ENCODE measurements around the gene TCAP.

TCAP gene

GRCh38 chr17:39663688-39664580 is 1.2 kb upstream of the TCAP start:
- Histone ChIP-seq H3K27me3 (ENCODE audit: control insufficient read depth, low read length) (peaks cover 28% of the 10 kb centered on the region), H3K9me2 (replicated peaks; ENCODE audit: control insufficient read depth, low read length) (no peaks in the 10 kb centered on the region), H3K4me1 (ENCODE audit: control insufficient read depth, low read length) (peaks cover 23% of the 10 kb centered on the region), H3K9me3 (ENCODE audit: control insufficient read depth, insufficient read depth, low read length) (no peaks in the 10 kb centered on the region), H3K36me3 (ENCODE audit: control insufficient read depth, low read length) (peaks cover 26% of the 10 kb centered on the region), H3K27ac (ENCODE audit: low read depth, low read length) (no peak overlapping the region), H3K79me2 (ENCODE audit: control insufficient read depth, low read length) (no peaks in the 10 kb centered on the region), H3K4me2 (ENCODE audit: low read length) (no peak overlapping the region), H3K4me3 (ENCODE audit: low read length) (no peak overlapping the region), H3F3A (ENCODE audit: control insufficient read depth, insufficient read depth) (no peaks in the 10 kb centered on the region; the same call in 1 of the 2 replicates), H4K20me1 (ENCODE audit: control insufficient read depth, insufficient read depth, low read depth, low read length) (no peaks in the 10 kb centered on the region)
- no peak for TF ChIP-seq CTCF (IDR thresholded peaks at IDR 0.05; ENCODE audit: low read depth, low read length, poor library complexity, severe bottlenecking)
- TF ChIP-seq EZH2phosphoT487 (IDR thresholded peaks at IDR 0.05; ENCODE audit: borderline replicate concordance, low read length), result no peak

- TF ChIP-seq EZH2phosphoT487 (IDR thresholded peaks at IDR 0.05; ENCODE audit: borderline replicate concordance, low read length) (no peak), CTCF (IDR thresholded peaks at IDR 0.05; ENCODE audit: low read depth, low read length, poor library complexity, severe bottlenecking) (no peak)
- H3K36me3 ChIP-seq (ENCODE audit: control insufficient read depth, low read length), result peaks cover 16% of the 10 kb centered on the region
- H3K4me2 ChIP-seq (ENCODE audit: low read length), result no peak overlapping the region
- H3K27ac ChIP-seq (ENCODE audit: low read depth, low read length), result no peak overlapping the region
- no peaks in the 10 kb centered on the region for H3K79me2 ChIP-seq (ENCODE audit: control insufficient read depth, low read length)
- no peaks in the 10 kb centered on the region for H3K9me2 ChIP-seq (replicated peaks; ENCODE audit: control insufficient read depth, low read length)
- H3K27me3 ChIP-seq (ENCODE audit: control insufficient read depth, low read length), result peaks cover 28% of the 10 kb centered on the region
- peaks cover 13% of the 10 kb centered on the region for H3K4me1 ChIP-seq (ENCODE audit: control insufficient read depth, low read length)
- H3K9me3 ChIP-seq (ENCODE audit: control insufficient read depth, insufficient read depth, low read length), result no peaks in the 10 kb centered on the region
- no peaks in the 10 kb centered on the region; the same call in 1 of the 2 replicates for H3F3A ChIP-seq (ENCODE audit: control insufficient read depth, insufficient read depth)
- H3K4me3 ChIP-seq (ENCODE audit: low read length), result no peak overlapping the region
- no peaks in the 10 kb centered on the region for H4K20me1 ChIP-seq (ENCODE audit: control insufficient read depth, insufficient read depth, low read depth, low read length)
Measured at GRCh38 chr17:39665642-39666224, 584 bp downstream of the TCAP start.

GRCh38 chr17:39666231-39666600 is 1.1 kb downstream of the TCAP start:
- no peaks in the 10 kb centered on the region for H3K79me2 ChIP-seq (ENCODE audit: control insufficient read depth, low read length)
- H3K27ac ChIP-seq (ENCODE audit: low read depth, low read length), result no peak overlapping the region
- H4K20me1 ChIP-seq (ENCODE audit: control insufficient read depth, insufficient read depth, low read depth, low read length), result no peaks in the 10 kb centered on the region
- H3K4me2 ChIP-seq (ENCODE audit: low read length), result no peak overlapping the region
- no peaks in the 10 kb centered on the region; the same call in 1 of the 2 replicates for H3F3A ChIP-seq (ENCODE audit: control insufficient read depth, insufficient read depth)
- no peaks in the 10 kb centered on the region for H3K9me2 ChIP-seq (replicated peaks; ENCODE audit: control insufficient read depth, low read length)
- peaks cover 11% of the 10 kb centered on the region for H3K36me3 ChIP-seq (ENCODE audit: control insufficient read depth, low read length)
- H3K27me3 ChIP-seq (ENCODE audit: control insufficient read depth, low read length), result peaks cover 28% of the 10 kb centered on the region
- peaks cover 13% of the 10 kb centered on the region for H3K4me1 ChIP-seq (ENCODE audit: control insufficient read depth, low read length)
- no peak overlapping the region for H3K4me3 ChIP-seq (ENCODE audit: low read length)
- no peak for TF ChIP-seq CTCF (IDR thresholded peaks at IDR 0.05; ENCODE audit: low read depth, low read length, poor library complexity, severe bottlenecking)
- no peak for TF ChIP-seq EZH2phosphoT487 (IDR thresholded peaks at IDR 0.05; ENCODE audit: borderline replicate concordance, low read length)
- H3K9me3 ChIP-seq (ENCODE audit: control insufficient read depth, insufficient read depth, low read length), result no peaks in the 10 kb centered on the region

All from DOHH2 (cell line).